Measurements from ENCODE around the gene SUSD6. TPM values are rescaled to one million over a fixed set of nuclear protein-coding genes. Genes with fewer than 3 reads are reported as not detected.

The SUSD6 gene
- total RNA-seq, 1 donor from 2014 or later = 34.7 TPM

DNA sequence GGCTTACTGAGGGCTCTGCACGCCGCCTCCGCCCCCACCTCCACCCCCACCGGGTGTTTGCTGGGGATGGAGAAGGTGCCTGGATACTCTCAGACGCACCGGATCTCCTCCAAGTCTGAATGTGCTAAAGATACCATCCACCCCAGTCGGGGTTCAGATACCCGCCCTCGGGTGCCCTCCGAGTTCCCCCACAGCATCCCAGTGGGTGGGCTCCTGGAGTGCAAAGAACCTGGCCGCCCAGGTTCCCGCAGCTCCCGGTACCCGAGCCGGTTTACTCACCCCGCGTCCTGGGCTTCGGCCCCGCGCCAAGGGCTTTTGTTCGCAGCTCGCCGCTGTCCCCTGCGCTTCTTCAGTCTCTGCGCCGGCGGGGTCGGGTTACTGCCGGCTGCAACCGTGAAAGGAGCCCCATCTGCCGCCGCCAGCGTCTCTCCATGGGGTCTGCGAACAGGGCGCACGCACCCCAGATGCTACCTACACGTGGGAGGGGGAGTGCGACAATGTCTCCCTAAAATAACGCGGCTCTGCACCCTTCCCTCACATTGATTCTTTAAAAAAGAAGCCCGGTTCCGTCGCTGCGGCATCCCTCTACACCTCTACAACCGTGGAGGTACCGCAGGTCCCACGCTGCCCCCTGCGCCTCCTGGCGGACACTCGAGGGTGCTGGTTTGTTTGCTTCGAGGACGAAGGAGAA is 37.0 kb upstream of the SUSD6 start, which contains the start of gene CCDC177:
Gene CCDC177, minus strand, starts transcription at position 609 of the 691 bp plus-strand sequence. CDS start 1,249 bp downstream, outside the sequence.
- H3K4me1 Mint-ChIP-seq = peaks cover 9% of the 10 kb centered on the region
- H3K4me3 Mint-ChIP-seq = peak within 1 kb of the TSS; percentile 72
- peak within 1 kb of the TSS; percentile 11 for H3K27ac Mint-ChIP-seq
- no peaks in the 10 kb centered on the region for H3K36me3 Mint-ChIP-seq
- H3K9me3 Mint-ChIP-seq = no peaks in the 10 kb centered on the region
- H3K27me3 Mint-ChIP-seq (ENCODE audit: low read depth) = peaks cover 54% of the 10 kb centered on the region
- TF ChIP-seq, protein P1, sequence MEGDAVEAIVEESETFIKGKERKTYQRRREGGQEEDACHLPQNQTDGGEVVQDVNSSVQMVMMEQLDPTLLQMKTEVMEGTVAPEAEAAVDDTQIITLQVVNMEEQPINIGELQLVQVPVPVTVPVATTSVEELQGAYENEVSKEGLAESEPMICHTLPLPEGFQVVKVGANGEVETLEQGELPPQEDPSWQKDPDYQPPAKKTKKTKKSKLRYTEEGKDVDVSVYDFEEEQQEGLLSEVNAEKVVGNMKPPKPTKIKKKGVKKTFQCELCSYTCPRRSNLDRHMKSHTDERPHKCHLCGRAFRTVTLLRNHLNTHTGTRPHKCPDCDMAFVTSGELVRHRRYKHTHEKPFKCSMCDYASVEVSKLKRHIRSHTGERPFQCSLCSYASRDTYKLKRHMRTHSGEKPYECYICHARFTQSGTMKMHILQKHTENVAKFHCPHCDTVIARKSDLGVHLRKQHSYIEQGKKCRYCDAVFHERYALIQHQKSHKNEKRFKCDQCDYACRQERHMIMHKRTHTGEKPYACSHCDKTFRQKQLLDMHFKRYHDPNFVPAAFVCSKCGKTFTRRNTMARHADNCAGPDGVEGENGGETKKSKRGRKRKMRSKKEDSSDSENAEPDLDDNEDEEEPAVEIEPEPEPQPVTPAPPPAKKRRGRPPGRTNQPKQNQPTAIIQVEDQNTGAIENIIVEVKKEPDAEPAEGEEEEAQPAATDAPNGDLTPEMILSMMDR (IDR thresholded peaks at IDR 0.05; ENCODE audit: unreplicated experiment) = peak; percentile 87
- peak; percentile 62 to 84 for DNase-seq (ENCODE audit: low spot score in 2 of 2, unreplicated experiment in 2 of 2)

DNA sequence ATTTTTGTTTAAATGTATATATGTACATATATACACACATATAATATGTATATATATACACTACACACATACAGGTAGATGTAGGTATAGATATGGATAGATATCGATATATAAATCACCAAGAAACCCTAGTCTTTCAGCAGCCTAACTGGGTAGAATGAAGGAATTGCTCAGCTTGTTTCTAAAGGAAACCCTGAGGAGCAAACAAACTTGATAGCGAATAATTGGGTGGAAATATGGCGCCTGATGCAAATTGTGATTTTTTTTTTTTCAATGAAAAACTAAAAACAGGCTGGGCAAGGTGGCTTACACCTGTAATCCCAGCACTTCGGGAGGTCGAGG is 36.5 kb upstream of the SUSD6 start:
- Mint-ChIP-seq H3K36me3 (no peaks in the 10 kb centered on the region), H3K27me3 (ENCODE audit: low read depth) (peaks cover 54% of the 10 kb centered on the region), H3K9me3 (no peaks in the 10 kb centered on the region), H3K27ac (no peak overlapping the region), H3K4me3 (peak overlapping the region; percentile 72), H3K4me1 (peaks cover 10% of the 10 kb centered on the region)
- TF ChIP-seq, protein P1 (IDR thresholded peaks at IDR 0.05; ENCODE audit: unreplicated experiment) = peak; percentile 57
- DNase-seq (ENCODE audit: low spot score in 2 of 2, unreplicated experiment in 2 of 2) = no peak

DNA sequence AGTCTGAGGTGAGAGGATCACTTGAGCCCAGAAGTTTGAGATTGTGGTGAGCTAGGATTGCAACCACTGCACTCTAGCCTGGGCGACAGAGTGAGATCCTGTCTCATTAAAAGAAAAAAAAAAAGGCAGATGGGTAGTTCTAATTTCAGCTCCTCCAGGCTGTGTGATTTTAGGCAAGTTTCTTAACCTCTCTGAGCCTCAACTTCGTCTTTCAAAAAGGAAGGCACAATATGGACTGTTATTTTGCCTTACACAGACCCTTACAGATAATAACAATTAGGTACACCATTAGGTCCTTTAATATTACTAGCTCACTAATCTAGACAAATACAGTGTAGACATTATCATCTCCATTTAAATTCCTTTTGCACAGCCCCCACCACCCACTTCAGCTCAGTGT is 31.9 kb upstream of the SUSD6 start:
- Mint-ChIP-seq H3K36me3 (no peaks in the 10 kb centered on the region), H3K9me3 (no peaks in the 10 kb centered on the region), H3K4me1 (peaks cover 4% of the 10 kb centered on the region), H3K27ac (no peak overlapping the region), H3K4me3 (no peak overlapping the region), H3K27me3 (ENCODE audit: low read depth) (peaks cover 40% of the 10 kb centered on the region)
- TF ChIP-seq, protein P1 (IDR thresholded peaks at IDR 0.05; ENCODE audit: unreplicated experiment) = no peak
- DNase-seq (ENCODE audit: low spot score in 2 of 2, unreplicated experiment in 2 of 2) = no peak

DNA sequence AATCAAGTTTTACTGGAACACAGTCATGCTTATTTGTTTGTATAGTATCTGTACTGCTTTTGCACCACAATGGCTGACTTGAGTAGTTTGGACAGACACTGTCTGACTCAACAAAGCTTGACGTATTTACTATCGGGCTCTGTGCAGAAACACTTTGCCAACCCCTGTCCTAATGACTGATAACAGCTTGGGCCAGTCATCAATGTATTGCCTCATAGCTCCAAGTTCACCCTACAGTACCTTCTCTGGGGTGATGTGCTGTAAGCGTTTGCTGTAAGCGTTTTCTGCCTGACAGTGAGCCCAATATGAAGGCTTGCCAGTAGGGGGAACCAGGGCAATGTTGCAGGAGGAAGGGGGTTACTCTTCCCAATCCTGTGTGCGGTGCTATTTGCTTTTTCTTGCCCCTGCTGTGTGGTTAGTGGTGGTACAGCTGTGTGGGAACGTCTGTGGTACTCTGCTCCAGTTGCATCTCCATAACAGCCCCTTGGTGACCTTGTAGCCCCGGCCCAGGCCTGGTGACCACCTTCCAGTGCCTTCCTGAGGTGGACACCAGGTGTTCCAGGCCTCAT is 31.3 kb upstream of the SUSD6 start:
- Mint-ChIP-seq H3K36me3 (no peaks in the 10 kb centered on the region), H3K4me3 (no peak overlapping the region), H3K27me3 (ENCODE audit: low read depth) (peaks cover 39% of the 10 kb centered on the region), H3K27ac (no peak overlapping the region), H3K4me1 (peaks cover 2% of the 10 kb centered on the region), H3K9me3 (no peaks in the 10 kb centered on the region)
- TF ChIP-seq, protein P1 (IDR thresholded peaks at IDR 0.05; ENCODE audit: unreplicated experiment) = peak; percentile 45
- DNase-seq (ENCODE audit: low spot score in 2 of 2, unreplicated experiment in 2 of 2) = peak in 1 of 2 experiments; percentile 42

DNA sequence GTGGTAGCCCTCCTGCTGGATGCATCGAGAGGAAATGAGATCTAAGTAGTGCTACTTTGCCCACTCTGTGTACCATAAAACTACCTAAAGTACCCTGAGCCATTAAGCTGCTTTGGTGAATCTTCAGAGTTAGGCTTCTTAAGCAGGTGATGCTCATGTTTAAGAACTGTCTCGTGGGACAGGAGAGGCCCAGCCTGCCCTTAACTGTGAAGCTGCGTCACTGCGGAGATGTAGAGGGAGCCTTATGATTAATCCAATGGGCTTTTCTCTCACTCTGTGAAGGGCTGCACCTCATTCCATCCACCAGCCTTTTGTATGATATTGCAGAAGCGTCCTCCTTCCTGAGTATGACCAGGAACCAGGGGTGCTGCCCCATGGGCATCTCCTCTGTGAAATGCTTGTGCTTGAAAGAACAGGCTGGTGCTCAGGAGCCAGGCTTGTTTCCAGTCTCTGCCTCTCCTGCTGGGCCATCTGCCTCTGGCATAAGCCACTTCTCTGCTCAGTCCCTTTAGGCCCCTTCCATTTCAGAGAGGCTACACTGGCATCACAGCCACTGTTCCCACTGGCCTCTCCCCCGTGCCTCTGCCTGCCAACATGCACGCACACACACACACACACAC is 30.0 kb upstream of the SUSD6 start:
- Mint-ChIP-seq H3K9me3 (no peaks in the 10 kb centered on the region), H3K4me3 (no peak overlapping the region), H3K27me3 (ENCODE audit: low read depth) (peaks cover 28% of the 10 kb centered on the region), H3K4me1 (peaks cover 2% of the 10 kb centered on the region), H3K27ac (no peak overlapping the region), H3K36me3 (no peaks in the 10 kb centered on the region)
- TF ChIP-seq, protein P1 (IDR thresholded peaks at IDR 0.05; ENCODE audit: unreplicated experiment) = no peak
- DNase-seq (ENCODE audit: low spot score in 2 of 2, unreplicated experiment in 2 of 2) = no peak

Data from mesothelial cell of epicardium (in vitro differentiated cells).